SK-N-SH (cell line): ENCODE results near the gene LRIG1. TPM values are rescaled to one million over a fixed set of nuclear protein-coding genes. Genes with fewer than 3 reads are reported as not detected.

Source experiments
- CTCF ChIA-PET: fragments of 300-600, 350-600 bp; formaldehyde crosslinking; extraction: SDS; loops from one replicate; lab custom pipeline; 2021; lab: Yijun Ruan, JAX
- POLR2A ChIA-PET: fragments of 350-600 bp; sonication (Branson Sonifier 250); formaldehyde crosslinking; extraction: SDS; loops from one replicate; lab custom pipeline; 2020; ENCODE audit warnings: antibody characterized with exemption, inconsistent platforms; lab: Yijun Ruan, JAX
- DNase-seq: peaks from one replicate; pipeline ENCODE4 v3.0.0; 2012
- H2AFZ ChIP-seq: fragments of 200-600 bp; sonication (generic); 2 replicates; pipeline ENCODE4 v1.8.1; 2016; ENCODE audit warnings: antibody characterized with exemption, mild to moderate bottlenecking, low read depth
- H3F3A ChIP-seq: fragments of 200-600 bp; sonication (generic); replicated peaks from 2 replicates; pipeline ENCODE3; 2016; ENCODE audit warnings: antibody characterized with exemption, mild to moderate bottlenecking; ENCODE audit not compliant: insufficient read depth
- H3K27ac ChIP-seq, 2 experiments: fragments of 200-500 bp in 1 of 2; fragments of 200-600 bp in 1 of 2; sonication (Bioruptor generic) in 1 of 2; sonication (generic), shearing (Covaris generic) in 1 of 2; 2 replicates each; pipeline versions ENCODE4 v1.5.1 to v1.6.1; 2014 to 2016; ENCODE audit warnings: low read depth in 2 of 2, inconsistent platforms in 1 of 2, low read length in 1 of 2, mild to moderate bottlenecking in 1 of 2, mixed read lengths in 1 of 2
- H3K27me3 ChIP-seq: fragments of 200-600 bp; sonication (generic), shearing (Covaris generic); 2 replicates; pipeline ENCODE4 v1.6.1; 2016; ENCODE audit warnings: mixed run types; ENCODE audit not compliant: insufficient read depth
- H3K36me3 ChIP-seq, 2 experiments: fragments of 200-500 bp in 1 of 2; fragments of 200-600 bp in 1 of 2; sonication (Bioruptor generic) in 1 of 2; sonication (generic) in 1 of 2; replicated peaks in 1 of 2; 2 replicates each; pipeline versions ENCODE3 to v1.5.1; 2014 to 2016; ENCODE audit warnings: low read length in 1 of 2, mild to moderate bottlenecking in 1 of 2; ENCODE audit not compliant: insufficient read depth in 2 of 2, control insufficient read depth in 1 of 2
- H3K4me1 ChIP-seq, 2 experiments: fragments of 200-500 bp in 1 of 2; fragments of 200-600 bp in 1 of 2; sonication (Bioruptor generic) in 1 of 2; sonication (generic), shearing (Covaris generic) in 1 of 2; 2 replicates each; pipeline versions ENCODE4 v1.5.1 to v1.6.1; 2014 to 2016; ENCODE audit warnings: low read depth in 1 of 2, low read length in 1 of 2, mixed run types in 1 of 2; ENCODE audit not compliant: insufficient read depth in 2 of 2, control insufficient read depth in 1 of 2
- H3K4me2 ChIP-seq: fragments of 200-600 bp; sonication (generic), shearing (Covaris generic); 2 replicates; pipeline ENCODE4 v1.6.1; 2017; ENCODE audit warnings: mixed run types
- H3K4me3 ChIP-seq, 2 experiments: fragments of 200-500 bp in 1 of 2; fragments of 200-600 bp in 1 of 2; sonication (Bioruptor generic) in 1 of 2; sonication (generic), shearing (Covaris generic) in 1 of 2; 2 replicates each; pipeline versions ENCODE4 v1.5.1 to v1.8.1; 2014 to 2016; ENCODE audit warnings: low read depth in 2 of 2, inconsistent platforms in 1 of 2, low read length in 1 of 2, mild to moderate bottlenecking in 1 of 2, mixed read lengths in 1 of 2, moderate library complexity in 1 of 2
- H3K79me2 ChIP-seq: fragments of 200-600 bp; sonication (generic); 2 replicates; pipeline ENCODE4 v1.8.1; 2017; ENCODE audit warnings: mild to moderate bottlenecking; ENCODE audit not compliant: insufficient read depth
- H3K9ac ChIP-seq: fragments of 200-600 bp; sonication (generic); 2 replicates; pipeline ENCODE4 v1.6.1; 2017; ENCODE audit warnings: mixed run types
- H3K9me2 ChIP-seq: fragments of 200-600 bp; sonication (generic); 2 replicates; pipeline ENCODE4 v1.6.1; 2017; ENCODE audit warnings: mixed run types
- H3K9me3 ChIP-seq: fragments of 200-600 bp; sonication (generic); 2 replicates; pipeline ENCODE4 v1.6.1; 2017; ENCODE audit warnings: mixed run types, mild to moderate bottlenecking, moderate library complexity
- H4K20me1 ChIP-seq: fragments of 200-600 bp; sonication (generic); 2 replicates; pipeline ENCODE4 v1.6.1; 2017; ENCODE audit warnings: mild to moderate bottlenecking, mixed run types; ENCODE audit not compliant: insufficient read depth
- CTCF ChIP-seq: fragments of 200-600 bp; sonication (generic); IDR thresholded peaks from 2 replicates; pipeline ENCODE4 v1.6.1; 2017; ENCODE audit warnings: antibody characterized with exemption, mild to moderate bottlenecking, moderate library complexity
- GABPA ChIP-seq: IDR thresholded peaks from 2 replicates; pipeline ENCODE4 v1.4.0; 2012; ENCODE audit warnings: low read depth, mild to moderate bottlenecking
- GATA2 ChIP-seq: sonication (generic); formaldehyde crosslinking; IDR thresholded peaks from 2 replicates; pipeline ENCODE4 v1.5.0; 2020; ENCODE audit warnings: mild to moderate bottlenecking, missing genetic modification reagents
- IRF3 ChIP-seq: fragments of 150-350 bp; IDR thresholded peaks from 2 replicates; pipeline ENCODE4 v1.6.1; 2016; ENCODE audit warnings: mild to moderate bottlenecking, low read depth, low read length
- MEF2A ChIP-seq: IDR thresholded peaks from 2 replicates; pipeline ENCODE4 v1.4.0; 2012; ENCODE audit warnings: low read depth, borderline replicate concordance
- MXI1 ChIP-seq: IDR thresholded peaks from 2 replicates; pipeline ENCODE4 v1.6.1; 2012; ENCODE audit warnings: mild to moderate bottlenecking, low read depth, low read length, improper control_type of control experiment
- NFIC ChIP-seq: IDR thresholded peaks from 2 replicates; pipeline ENCODE4 v1.4.0; 2012; ENCODE audit warnings: borderline replicate concordance
- NRF1 ChIP-seq: IDR thresholded peaks from 2 replicates; pipeline ENCODE4 v1.6.1; 2012; ENCODE audit warnings: low read depth, mild to moderate bottlenecking, low read length
- RAD21 ChIP-seq: IDR thresholded peaks from 2 replicates; pipeline ENCODE4 v1.6.1; 2012; ENCODE audit warnings: mild to moderate bottlenecking, low read length
- SIN3A ChIP-seq: IDR thresholded peaks from 2 replicates; pipeline ENCODE4 v1.6.1; 2012; ENCODE audit warnings: low read depth, mild to moderate bottlenecking, low read length, moderate library complexity, borderline replicate concordance
- SMC3 ChIP-seq: IDR thresholded peaks from 2 replicates; pipeline ENCODE4 v1.6.1; 2012; ENCODE audit warnings: low read depth, low read length, improper control_type of control experiment
- TEAD4 ChIP-seq: IDR thresholded peaks from 2 replicates; pipeline ENCODE4 v1.4.0; 2012; ENCODE audit warnings: mild to moderate bottlenecking, borderline replicate concordance; ENCODE audit not compliant: insufficient read depth
- WGBS: methylation state at CpG from one replicate; pipeline ENCODE4 v1.1.6; 2017; ENCODE audit warnings: low lambda C conversion rate; 5-methylcytosine and 5-hydroxymethylcytosine counted together
- polyA plus RNA-seq, 3 experiments: library from polyadenylated mRNA; depleted of rRNA; stranded (reverse); fragments of >200 nt; gene quantifications; 2 replicates each; pipeline ENCODE4 v1.2.3, GENCODE V29; 2012
- TF ChIP-seq, protein P1 (sequence below): IDR thresholded peaks from 2 replicates; pipeline ENCODE4 v1.4.0; 2012; ENCODE audit warnings: low read depth, borderline replicate concordance

LRIG1 gene
- polyA plus RNA-seq, 1 of the 3 experiments (the other 2 are of a cell fraction): 1.7 TPM

GRCh38 chr3:66393333-66394005 lies 107.4 kb downstream of the LRIG1 start:
- H3K4me3 ChIP-seq: no peak overlapping the region
- H3K79me2 ChIP-seq: no peaks in the 10 kb centered on the region; the same call in 1 of the 2 replicates
- POLR2A ChIA-PET: interaction anchor here (0.9 kb wide), 1 partner anchor 11 kb away, joined by 3 read pairs; no protein-coding TSS in a partner anchor
- no peaks in the 10 kb centered on the region for H3K36me3 ChIP-seq
- WGBS: 86% methylated on average over 13 of the region's 13 CpGs
- H3K9ac ChIP-seq: no peak overlapping the region
- TF ChIP-seq IRF3 (no peak), NFIC (no peak)
- TF ChIP-seq, all 33 proteins: peak for 0
- H3K9me3 ChIP-seq: no peaks in the 10 kb centered on the region
- CTCF ChIA-PET: interaction anchor here (0.7 to 4.2 kb wide), 4 partner anchors 8 to 423 kb away, joined by 3 to 27 read pairs (median 8); no protein-coding TSS in a partner anchor
- no peak overlapping the region for H3K4me2 ChIP-seq
- no peak for DNase-seq
- H2AFZ ChIP-seq: no peak overlapping the region
- H4K20me1 ChIP-seq: no peaks in the 10 kb centered on the region
- H3K9me2 ChIP-seq: no peaks in the 10 kb centered on the region
- H3K27me3 ChIP-seq: no peaks in the 10 kb centered on the region
- H3K4me1 ChIP-seq: peaks cover 0 to 5% of the 10 kb centered on the region in 2 experiments; a peak in 2 of 4 replicates
- H3K27ac ChIP-seq: no peak overlapping the region
- no peaks in the 10 kb centered on the region for H3F3A ChIP-seq

DNA sequence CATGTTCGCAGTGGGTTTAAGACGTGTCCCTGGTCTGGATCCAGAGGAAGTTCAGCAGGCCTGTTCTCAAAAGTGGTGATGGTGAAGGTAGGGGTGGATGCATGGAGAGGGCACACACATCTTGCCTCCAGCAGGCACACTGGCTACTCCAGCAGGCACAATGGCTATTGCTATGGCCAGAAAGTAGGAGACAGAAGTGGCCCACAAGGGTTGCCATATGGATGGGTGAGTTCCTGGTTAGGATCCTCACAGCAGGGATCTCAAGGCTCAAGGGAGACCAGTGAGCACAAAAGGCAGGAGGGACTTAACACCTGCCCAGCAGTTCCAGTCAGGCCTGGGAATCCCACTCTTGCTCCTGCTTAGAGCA lies 107.9 kb downstream of the LRIG1 start:
- Histone ChIP-seq H3K4me1 (no peaks in the 10 kb centered on the region; a peak in 1 of 4 replicates), H3K79me2 (no peaks in the 10 kb centered on the region; the same call in 1 of the 2 replicates), H3K9me2 (no peaks in the 10 kb centered on the region), H2AFZ (no peak overlapping the region), H3K9ac (no peak overlapping the region), H3K4me3 (no peak overlapping the region), H3F3A (no peaks in the 10 kb centered on the region), H3K27me3 (no peaks in the 10 kb centered on the region), H3K9me3 (no peaks in the 10 kb centered on the region), H4K20me1 (no peaks in the 10 kb centered on the region), H3K4me2 (no peak overlapping the region), H3K36me3 (no peaks in the 10 kb centered on the region), H3K27ac (no peak overlapping the region)
- 95% methylated on average over 2 of the region's 2 CpGs for WGBS
- TF ChIP-seq TEAD4 (no peak), NRF1 (no peak)
- DNase-seq: no peak
- POLR2A ChIA-PET: interaction anchor here (0.9 kb wide), 1 partner anchor 12 kb away, joined by 3 read pairs; no protein-coding TSS in a partner anchor
- CTCF ChIA-PET: interaction anchor here (0.7 to 4.2 kb wide), 5 partner anchors 9 to 423 kb away, joined by 3 to 27 read pairs (median 4); no protein-coding TSS in a partner anchor

- Histone ChIP-seq H3K4me3 (no peak overlapping the region), H4K20me1 (no peaks in the 10 kb centered on the region), H3K9ac (no peak overlapping the region), H3K79me2 (no peaks in the 10 kb centered on the region; the same call in 1 of the 2 replicates), H3K27me3 (no peaks in the 10 kb centered on the region), H3K27ac (no peak overlapping the region), H3K36me3 (no peaks in the 10 kb centered on the region), H3K4me1 (no peaks in the 10 kb centered on the region; a peak in 1 of 4 replicates), H3K9me2 (no peaks in the 10 kb centered on the region), H3K4me2 (no peak overlapping the region), H3K9me3 (no peaks in the 10 kb centered on the region), H3F3A (no peaks in the 10 kb centered on the region), H2AFZ (no peak overlapping the region)
- TF ChIP-seq MEF2A (no peak), GATA2 (CRISPR knock-in tag) (no peak), MXI1 (no peak), SIN3A (no peak), GABPA (no peak), CTCF (no peak), RAD21 (no peak), SMC3 (no peak)
- TF ChIP-seq, protein P1, sequence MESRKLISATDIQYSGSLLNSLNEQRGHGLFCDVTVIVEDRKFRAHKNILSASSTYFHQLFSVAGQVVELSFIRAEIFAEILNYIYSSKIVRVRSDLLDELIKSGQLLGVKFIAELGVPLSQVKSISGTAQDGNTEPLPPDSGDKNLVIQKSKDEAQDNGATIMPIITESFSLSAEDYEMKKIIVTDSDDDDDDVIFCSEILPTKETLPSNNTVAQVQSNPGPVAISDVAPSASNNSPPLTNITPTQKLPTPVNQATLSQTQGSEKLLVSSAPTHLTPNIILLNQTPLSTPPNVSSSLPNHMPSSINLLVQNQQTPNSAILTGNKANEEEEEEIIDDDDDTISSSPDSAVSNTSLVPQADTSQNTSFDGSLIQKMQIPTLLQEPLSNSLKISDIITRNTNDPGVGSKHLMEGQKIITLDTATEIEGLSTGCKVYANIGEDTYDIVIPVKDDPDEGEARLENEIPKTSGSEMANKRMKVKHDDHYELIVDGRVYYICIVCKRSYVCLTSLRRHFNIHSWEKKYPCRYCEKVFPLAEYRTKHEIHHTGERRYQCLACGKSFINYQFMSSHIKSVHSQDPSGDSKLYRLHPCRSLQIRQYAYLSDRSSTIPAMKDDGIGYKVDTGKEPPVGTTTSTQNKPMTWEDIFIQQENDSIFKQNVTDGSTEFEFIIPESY: no peak
- CTCF ChIA-PET: interaction anchor here (1.2 to 4.2 kb wide), 3 partner anchors 13 to 16 kb away, joined by 4 to 27 read pairs (median 12); no protein-coding TSS in a partner anchor
- WGBS: 90% methylated on average over 3 of the region's 3 CpGs
- POLR2A ChIA-PET: no interaction called here
- no peak for DNase-seq
These were observed 108.3 kb downstream of the LRIG1 start for GRCh38 chr3:66392512-66392911.
